ENCODE measurements around the gene PRKAR1B.

Gene PRKAR1B

DNA sequence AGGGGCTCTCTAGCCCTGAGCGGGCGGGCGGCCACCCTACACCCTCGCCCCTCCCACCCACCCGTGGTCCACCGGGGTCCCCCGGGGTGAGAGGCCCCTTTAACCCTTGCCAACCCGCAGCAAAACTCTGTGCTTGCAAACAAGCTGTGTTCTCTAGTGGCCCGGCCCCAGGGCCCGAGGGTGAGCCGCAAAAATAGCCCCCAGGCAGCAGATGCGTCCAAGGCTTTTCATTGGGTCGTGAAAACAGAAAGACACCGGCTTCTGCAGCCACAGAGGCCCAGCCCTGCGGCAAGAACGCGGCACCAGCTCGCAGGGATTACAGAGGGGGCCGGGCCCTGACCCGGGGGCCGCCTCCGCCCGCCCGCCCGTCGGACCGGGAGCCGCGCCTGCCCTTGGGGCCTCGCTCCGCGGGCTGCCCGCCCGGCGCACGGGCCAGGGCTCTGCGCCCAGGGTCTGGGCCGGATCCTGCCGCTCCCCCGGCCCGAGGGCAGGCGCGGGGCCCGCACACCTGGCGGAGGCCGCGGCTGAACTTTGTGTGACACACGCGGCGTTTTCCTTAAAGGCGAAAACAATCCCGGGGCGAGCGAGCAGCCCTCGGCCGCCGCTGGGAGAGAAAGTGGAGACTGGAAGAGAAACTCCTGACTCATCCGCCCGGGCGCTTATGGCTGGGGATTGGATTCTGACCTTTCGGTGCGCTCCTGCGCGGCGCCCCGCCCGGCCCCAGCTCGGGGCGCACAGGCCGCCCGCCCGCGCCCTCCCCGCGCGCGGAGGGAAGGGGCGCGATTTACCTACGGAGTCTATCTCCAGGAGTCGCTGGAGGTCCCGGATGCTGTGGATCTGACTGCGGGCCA is 210.2 kb downstream of the PRKAR1B start:
- H3K9me3 ChIP-seq, result no peaks in the 10 kb centered on the region
- no peak overlapping the region for H3K27ac ChIP-seq
- H3K4me1 ChIP-seq (ENCODE audit: control insufficient read depth in 1 of 2, insufficient read depth in 1 of 2, low read depth in 1 of 2, low read length in 1 of 2), result peaks cover 0 to 16% of the 10 kb centered on the region in 2 experiments
- TF ChIP-seq, protein P1, sequence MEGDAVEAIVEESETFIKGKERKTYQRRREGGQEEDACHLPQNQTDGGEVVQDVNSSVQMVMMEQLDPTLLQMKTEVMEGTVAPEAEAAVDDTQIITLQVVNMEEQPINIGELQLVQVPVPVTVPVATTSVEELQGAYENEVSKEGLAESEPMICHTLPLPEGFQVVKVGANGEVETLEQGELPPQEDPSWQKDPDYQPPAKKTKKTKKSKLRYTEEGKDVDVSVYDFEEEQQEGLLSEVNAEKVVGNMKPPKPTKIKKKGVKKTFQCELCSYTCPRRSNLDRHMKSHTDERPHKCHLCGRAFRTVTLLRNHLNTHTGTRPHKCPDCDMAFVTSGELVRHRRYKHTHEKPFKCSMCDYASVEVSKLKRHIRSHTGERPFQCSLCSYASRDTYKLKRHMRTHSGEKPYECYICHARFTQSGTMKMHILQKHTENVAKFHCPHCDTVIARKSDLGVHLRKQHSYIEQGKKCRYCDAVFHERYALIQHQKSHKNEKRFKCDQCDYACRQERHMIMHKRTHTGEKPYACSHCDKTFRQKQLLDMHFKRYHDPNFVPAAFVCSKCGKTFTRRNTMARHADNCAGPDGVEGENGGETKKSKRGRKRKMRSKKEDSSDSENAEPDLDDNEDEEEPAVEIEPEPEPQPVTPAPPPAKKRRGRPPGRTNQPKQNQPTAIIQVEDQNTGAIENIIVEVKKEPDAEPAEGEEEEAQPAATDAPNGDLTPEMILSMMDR (IDR thresholded peaks at IDR 0.05), result no peak
- peaks cover 81% of the 10 kb centered on the region for H3K27me3 ChIP-seq
- no peaks in the 10 kb centered on the region for H3K36me3 ChIP-seq
- H3K4me3 ChIP-seq (ENCODE audit: low read depth in 1 of 2, low read length in 1 of 2), result no peak overlapping the region

DNA sequence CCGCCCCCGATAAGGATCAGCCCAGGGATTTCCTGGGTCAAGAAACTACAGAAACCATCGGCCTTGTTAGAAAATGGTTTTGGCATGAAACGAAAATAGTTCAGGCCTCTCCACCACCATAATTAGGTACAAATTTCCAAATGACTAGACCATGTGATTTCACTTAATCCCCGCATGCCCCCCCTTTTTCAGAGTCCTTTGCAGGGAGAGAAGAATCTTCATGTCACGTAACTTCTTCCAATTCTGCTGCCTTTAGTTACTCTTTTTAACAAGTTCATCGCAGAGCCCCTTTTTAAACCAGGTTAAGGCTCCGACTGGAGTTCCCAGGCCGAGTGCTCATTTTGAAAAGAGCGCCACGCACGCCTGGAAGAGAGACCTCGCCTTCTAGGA is 210.9 kb downstream of the PRKAR1B start:
- peaks cover 75% of the 10 kb centered on the region for H3K27me3 ChIP-seq
- H3K27ac ChIP-seq, result no peak overlapping the region
- H3K36me3 ChIP-seq, result no peaks in the 10 kb centered on the region
- H3K4me1 ChIP-seq (ENCODE audit: control insufficient read depth in 1 of 2, insufficient read depth in 1 of 2, low read depth in 1 of 2, low read length in 1 of 2), result peaks cover 0 to 13% of the 10 kb centered on the region in 2 experiments
- H3K4me3 ChIP-seq (ENCODE audit: low read depth in 1 of 2, low read length in 1 of 2), result no peak overlapping the region
- TF ChIP-seq, protein P1 (IDR thresholded peaks at IDR 0.05), result no peak
- H3K9me3 ChIP-seq, result no peaks in the 10 kb centered on the region

DNA sequence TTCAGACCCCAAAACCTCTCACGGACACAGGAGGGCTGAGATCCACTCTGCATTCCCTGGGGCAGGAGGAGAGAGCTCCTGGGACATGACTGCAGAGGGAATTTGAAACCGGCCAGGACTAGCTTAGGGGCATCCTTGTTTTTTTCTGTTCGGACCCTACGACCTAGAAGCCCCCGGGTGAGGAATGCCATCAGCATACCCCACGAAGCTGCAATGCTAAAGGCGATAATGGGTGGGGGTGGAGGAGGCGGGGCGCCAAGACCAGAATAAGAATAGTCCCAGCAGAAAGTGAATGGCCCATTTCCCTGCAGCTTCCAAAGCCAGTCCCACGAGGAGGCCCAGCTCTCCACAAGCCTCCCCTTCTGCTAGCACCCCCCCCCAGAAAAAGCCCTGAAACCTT is 211.5 kb downstream of the PRKAR1B start:
- peaks cover 69% of the 10 kb centered on the region for H3K27me3 ChIP-seq
- TF ChIP-seq, protein P1 (IDR thresholded peaks at IDR 0.05), result no peak
- H3K9me3 ChIP-seq, result no peaks in the 10 kb centered on the region
- peaks cover 0 to 13% of the 10 kb centered on the region in 2 experiments for H3K4me1 ChIP-seq (ENCODE audit: control insufficient read depth in 1 of 2, insufficient read depth in 1 of 2, low read depth in 1 of 2, low read length in 1 of 2)
- H3K4me3 ChIP-seq (ENCODE audit: low read depth in 1 of 2, low read length in 1 of 2), result no peak overlapping the region
- H3K27ac ChIP-seq, result no peak overlapping the region
- H3K36me3 ChIP-seq, result no peaks in the 10 kb centered on the region

DNA sequence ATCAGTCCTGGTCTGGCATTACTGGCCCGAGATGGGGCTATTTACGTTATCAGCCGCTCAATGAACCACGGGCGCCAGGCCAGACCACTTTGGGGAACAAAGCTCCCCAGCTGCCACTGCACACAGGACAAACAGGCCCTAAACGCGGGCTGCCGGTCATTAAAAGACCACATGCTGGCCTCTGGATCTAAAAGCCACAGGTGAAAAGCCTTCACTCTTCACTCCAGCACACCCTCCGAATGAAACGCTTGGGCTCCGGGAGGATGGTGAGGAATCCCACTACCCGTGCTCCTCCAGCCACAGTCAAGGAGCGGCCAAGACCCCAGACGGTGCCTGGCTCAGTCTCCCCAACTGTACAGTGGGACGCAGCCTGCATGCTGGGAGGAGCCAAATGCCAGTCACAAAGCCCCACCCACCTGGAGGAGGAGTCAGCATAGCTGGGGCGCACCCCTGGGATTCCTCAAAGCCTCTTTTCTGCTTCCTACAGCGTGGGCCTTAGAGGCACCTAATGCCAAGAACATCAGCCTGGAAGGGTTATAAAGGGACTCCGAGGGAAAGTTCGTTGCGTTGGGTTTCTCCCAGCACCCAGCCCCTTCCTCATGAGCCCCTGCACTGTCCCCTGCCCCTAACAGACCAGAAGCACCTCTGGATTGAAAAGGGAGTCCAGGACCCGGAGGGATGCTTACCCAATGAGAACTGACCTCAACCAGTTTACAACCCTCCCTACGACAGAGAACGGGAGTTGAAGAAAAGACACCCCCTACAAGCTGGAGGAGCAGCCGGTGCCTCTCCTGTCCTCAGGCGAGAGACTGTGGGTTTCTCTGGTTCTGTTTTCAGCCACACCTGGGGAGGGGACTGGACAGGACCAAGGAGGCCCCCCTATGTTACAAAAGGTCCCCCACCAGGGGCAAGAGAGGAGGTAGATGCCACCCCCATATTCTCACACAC is 212.2 kb downstream of the PRKAR1B start:
- Histone ChIP-seq H3K9me3 (no peaks in the 10 kb centered on the region), H3K4me3 (ENCODE audit: low read depth in 1 of 2, low read length in 1 of 2) (no peak overlapping the region), H3K36me3 (no peaks in the 10 kb centered on the region), H3K4me1 (ENCODE audit: control insufficient read depth in 1 of 2, insufficient read depth in 1 of 2, low read depth in 1 of 2, low read length in 1 of 2) (peaks cover 0 to 10% of the 10 kb centered on the region in 2 experiments), H3K27me3 (peaks cover 62% of the 10 kb centered on the region), H3K27ac (no peak overlapping the region)
- TF ChIP-seq, protein P1 (IDR thresholded peaks at IDR 0.05), result no peak

DNA sequence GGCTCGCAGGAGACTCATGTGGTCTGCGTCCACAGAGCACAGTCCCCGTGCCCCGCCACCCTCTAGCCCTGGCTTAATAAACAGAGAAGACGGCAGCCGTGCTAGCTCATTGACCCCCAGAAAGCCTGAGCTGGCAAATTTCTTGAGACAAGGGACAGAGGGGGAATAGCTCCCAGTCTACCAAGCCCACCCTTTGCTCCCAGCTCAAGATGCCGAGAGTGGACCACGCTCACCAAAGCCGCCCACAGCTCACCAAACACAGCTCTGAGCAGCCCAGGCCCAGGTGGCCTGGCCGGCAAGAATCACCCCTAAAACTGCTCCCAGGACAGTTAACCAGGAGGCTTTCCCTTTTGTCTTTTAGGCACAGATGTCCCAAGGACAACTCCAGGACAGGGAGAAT is 212.8 kb downstream of the PRKAR1B start:
- Histone ChIP-seq H3K4me1 (ENCODE audit: control insufficient read depth in 1 of 2, insufficient read depth in 1 of 2, low read depth in 1 of 2, low read length in 1 of 2) (peaks cover 0 to 9% of the 10 kb centered on the region in 2 experiments), H3K36me3 (no peaks in the 10 kb centered on the region), H3K27me3 (peaks cover 57% of the 10 kb centered on the region), H3K9me3 (no peaks in the 10 kb centered on the region), H3K4me3 (ENCODE audit: low read depth in 1 of 2, low read length in 1 of 2) (no peak overlapping the region), H3K27ac (no peak overlapping the region)
- TF ChIP-seq, protein P1 (IDR thresholded peaks at IDR 0.05), result no peak

Data from neutrophil (primary cell).